Suppressor macrophage (primary cell): ENCODE measurements around the gene MAB21L4.

ENCODE experiments used
- DNase-seq, 4 experiments: peaks; one replicate each; pipeline ENCODE4 v3.0.0-alpha.2; 2020 to 2022

Gene MAB21L4

DNA sequence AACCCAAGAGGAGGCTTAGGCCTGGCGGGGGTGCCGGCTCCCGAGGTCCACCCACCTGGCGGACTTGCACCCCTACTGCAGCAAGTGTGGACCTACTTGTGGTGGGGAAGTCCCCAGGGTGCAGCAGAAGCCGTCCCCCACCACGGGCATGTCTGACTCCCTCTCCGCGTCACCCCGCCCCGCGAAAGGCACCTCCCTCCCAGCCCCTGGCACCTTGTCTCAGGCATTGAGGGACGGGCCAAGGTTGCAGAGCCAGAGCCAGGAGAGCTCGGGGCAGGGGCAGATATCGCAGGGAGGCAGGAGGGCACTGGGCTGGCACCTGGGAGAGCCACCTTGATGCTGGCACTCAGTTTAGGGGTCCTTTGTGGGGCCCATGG, 29.2 kb upstream of the MAB21L4 start:
- DNase-seq = no peak

DNA sequence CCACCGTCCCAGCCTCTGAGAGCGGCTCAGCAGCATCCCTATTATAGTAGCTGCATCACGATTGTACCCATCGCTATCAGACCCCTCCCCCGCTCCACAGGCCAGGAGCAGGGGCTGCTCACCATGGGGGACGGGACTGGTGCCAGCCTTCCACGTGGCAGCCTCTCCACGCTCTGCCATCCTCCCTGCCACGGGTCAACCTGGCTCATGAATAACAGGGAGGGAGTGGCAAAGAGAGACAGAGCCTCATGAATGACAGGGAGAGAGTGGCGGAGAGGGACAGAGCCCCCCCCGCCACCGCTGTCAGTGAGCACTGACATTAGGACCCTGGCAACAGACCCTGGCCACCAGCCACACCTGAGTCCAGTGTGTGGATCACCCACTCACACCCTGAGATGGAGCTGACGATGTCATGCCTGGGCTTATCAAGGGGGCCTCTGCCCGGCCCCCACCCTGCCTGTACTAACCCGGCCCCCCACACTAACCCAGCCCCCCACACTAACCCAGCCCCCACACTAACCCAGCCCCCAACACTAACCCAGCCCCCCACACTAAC, 27.1 kb upstream of the MAB21L4 start:
- DNase-seq = no peak

- DNase-seq = no peak
These were observed 26.5 kb upstream of the MAB21L4 start for GRCh38 chr2:240922245-240922981.

DNA sequence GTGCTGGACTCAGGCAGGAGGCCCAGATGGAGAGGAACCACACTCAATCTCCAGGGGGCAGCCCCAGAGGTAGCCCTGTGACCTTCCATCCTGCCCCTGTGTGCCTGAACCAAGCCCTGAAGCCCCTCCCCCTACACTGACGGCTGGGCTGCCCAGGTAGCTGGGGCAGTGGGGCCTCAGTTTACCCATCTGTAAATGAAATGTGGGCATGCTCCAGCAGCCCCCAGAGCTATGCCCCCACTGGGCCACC, 26.0 kb upstream of the MAB21L4 start:
- DNase-seq = no peak

GRCh38 chr2:240921311-240921994, 25.5 kb upstream of the MAB21L4 start:
- no peak for DNase-seq

DNA sequence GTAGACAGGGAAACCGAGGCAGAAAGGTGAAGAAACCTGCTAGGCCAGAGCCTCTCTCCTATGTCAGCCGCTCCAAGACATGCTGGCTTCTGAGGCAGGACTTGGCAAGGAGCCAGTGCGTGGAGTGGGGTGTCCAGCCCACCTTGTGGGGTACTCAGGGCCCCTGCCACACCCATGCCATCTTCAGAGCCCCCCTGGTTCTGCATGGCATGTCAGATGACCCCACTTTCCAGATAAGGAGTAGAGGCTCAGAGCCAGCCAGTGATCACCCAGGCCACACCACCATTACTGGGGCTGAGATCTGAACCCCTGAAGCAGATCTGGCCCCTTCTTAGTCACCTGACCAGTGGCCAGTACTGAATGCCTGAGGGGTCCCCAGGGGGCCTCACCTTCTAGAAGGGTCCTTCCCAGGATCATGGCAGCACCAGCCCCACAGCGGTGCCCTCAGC, 24.9 kb upstream of the MAB21L4 start:
- DNase-seq = no peak

- DNase-seq = no peak
These were observed 24.1 kb upstream of the MAB21L4 start for GRCh38 chr2:240919786-240920782.

DNA sequence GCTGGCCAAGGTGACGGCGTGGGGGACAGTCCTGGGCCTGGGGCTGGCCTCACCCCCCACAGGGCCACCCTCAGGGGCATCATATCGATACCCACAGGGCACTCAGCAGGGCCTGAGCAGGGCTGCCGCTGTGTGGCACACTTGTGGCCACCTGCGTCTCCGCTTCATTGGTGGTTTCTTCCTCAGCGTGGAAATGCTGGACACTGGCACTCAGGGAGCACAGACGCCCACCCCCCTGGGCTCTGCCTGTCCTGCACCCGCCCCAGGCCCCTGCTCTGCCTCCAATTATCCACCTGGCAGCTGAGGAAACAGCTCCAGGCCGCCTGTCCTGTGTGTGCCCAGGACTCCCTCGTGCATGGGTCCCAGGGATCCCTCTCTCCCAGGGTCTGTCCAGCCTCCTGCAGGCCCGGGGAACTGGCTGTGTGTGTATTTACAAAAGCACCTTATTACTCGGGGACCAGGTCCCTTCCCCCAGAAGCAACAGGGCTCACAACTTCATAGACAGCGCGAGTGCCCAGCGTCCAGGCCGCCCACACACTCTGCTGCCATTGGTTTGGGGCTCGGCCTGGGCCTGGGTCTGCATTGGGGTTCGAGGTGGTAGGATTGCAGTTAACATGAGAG, 23.3 kb upstream of the MAB21L4 start:
- DNase-seq = no peak

GRCh38 chr2:240918258-240919091, 22.5 kb upstream of the MAB21L4 start:
- DNase-seq = no peak

DNA sequence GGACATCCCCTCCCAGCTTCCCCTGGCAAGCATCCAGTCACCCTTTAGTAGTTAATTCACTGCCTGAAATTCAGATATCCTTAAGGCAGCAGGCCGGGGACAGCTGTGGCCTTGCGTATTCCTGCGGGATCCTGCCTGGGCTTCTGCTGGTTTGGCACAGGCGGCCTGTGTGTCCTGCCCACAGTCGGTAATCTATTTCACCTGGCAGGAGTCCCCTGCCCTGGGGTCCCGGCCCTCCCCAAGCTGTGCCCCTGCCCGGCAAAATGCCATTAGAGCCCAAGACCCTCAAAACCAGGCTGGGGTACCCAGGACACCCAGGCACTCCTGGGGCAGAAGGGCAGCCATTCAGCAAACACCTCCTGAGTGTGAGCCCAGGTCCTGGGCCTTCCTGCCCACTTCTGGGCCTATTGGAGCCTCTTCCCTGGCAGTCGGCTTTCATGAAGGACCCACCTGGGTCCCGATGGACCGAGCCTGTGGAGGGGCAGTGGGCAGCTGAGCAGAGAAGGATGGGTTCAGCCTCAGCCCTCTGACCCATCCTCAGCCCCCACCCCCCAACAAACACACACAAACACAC, 21.8 kb upstream of the MAB21L4 start:
- no peak for DNase-seq

GRCh38 chr2:240917009-240917683, 21.2 kb upstream of the MAB21L4 start:
- DNase-seq = no peak

GRCh38 chr2:240916571-240917008, 20.6 kb upstream of the MAB21L4 start:
- peak in 2 of 4 experiments; percentile 15 to 21 for DNase-seq

DNA sequence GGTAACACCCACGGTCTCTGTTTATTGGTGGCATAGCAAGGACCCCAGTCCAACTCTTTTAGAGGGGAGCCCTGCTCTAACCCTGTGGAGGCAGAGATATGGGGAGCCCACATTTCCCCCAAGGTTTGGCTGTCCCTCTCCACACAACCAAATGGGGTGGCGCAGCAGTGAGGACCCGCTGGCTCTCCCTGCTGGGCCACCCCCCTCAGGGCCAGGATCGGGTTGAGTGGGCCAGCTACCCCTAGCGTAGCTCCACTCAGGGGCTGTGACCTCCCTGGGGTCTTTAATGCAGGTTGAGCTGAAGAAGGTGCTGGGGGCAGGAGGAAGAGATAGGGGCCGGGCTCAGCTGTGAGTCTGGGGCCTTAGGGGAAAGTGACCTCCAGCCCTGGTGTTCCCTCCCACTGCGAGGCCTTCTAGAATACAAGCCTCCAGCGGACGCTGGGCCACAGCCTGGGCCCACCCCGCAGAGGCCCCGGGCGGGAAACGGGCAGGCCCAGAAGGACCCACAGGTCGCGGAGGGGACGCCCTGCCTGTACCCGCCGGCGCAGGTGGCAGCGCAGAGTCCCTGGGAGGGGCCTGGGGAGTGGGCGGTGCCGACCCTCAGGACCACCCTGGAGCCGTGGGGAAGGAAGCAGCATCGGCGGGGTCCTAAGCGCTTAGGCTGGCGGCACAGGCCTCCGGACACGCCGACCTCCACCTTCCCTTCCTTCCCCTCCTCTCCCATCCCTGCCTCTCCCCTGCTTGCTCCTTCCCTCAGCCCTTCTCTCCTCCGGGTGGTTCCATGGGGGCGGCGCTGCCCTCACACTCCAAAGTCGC, 19.8 kb upstream of the MAB21L4 start:
- no peak for DNase-seq

DNA sequence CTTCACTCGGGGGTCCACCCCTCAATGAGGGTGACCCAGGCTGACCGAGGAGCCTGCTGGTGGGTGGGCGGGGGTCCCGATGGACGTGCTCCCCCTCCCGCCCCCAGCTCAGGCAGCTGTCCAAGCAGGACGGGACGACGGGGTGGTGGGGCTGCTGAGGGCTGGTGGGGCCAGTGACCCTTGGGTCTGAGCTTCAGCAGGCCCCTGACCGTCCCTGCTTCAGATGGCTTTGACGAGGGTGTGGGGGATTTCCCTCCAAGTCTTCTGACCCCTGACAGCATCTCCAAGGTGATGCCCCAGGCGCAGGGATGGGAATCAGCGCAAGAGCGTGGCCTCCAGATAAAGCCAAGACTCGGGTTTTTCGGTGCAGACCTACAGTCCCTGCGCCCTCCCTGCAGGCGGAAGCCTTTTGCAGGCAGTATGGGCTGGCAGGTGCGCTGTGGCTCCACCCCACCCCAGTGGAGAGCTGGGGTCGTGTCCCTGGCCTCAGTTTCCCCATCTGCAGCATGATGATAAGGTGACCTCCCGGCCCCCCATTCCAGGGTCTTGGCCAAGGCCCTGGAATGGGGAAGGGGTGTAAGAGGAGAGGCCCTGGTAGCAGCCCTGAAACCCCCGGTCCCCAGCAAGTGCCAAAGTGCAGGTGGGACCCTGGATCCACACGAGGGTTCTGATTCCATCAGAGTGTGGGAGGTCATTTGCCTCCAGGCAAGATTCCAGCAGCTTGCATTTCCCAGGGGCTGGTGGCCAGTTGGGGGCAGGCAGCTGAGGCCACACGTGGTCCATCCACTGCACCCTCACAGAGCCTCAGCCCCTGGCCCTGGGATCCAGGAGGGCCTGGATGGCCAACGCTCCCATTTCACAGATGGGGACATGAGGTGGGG, 18.9 kb upstream of the MAB21L4 start:
- DNase-seq = no peak

DNA sequence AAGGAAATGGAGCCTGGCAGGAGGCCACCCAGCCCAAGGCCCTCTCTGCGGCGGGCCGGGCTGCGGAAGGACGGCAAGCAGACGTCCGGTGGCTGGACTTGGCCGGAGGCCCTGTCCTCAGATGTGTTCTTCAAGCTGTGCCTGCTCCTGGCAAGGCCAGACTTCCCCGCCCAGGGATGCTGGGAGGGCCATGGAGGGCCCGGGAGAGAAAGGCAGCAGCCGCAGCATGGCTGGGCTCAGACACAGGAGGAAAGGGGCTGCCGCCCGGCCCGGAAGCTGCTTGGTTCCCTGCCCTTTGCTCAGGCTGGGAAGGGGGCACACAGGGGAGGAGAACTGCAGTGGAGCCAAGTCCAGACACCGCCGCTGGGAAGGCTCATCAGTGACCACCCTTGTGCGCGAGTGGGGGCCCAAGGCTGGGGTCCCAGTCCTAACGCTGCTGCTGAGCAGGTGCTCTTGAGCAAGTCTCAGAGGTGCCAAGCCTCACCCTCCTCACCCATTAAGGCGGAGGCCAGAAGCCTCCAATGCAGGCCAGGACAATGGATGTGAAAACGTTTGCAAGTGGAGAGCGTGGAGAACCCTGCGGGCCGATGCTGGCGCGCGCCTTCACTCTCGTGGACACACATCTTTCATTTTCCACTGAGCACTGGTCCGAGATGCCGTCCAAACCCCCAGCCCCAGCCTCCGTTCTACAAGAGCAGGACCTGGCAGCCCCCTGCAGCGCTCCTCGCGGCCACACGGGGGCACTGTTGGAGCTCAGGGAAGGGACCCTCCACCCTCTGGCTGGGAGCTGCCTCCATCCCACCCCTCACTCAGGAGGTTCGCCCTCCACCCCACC, 18.1 kb upstream of the MAB21L4 start:
- DNase-seq = peak; percentile 47 to 74 (median 64)

DNA sequence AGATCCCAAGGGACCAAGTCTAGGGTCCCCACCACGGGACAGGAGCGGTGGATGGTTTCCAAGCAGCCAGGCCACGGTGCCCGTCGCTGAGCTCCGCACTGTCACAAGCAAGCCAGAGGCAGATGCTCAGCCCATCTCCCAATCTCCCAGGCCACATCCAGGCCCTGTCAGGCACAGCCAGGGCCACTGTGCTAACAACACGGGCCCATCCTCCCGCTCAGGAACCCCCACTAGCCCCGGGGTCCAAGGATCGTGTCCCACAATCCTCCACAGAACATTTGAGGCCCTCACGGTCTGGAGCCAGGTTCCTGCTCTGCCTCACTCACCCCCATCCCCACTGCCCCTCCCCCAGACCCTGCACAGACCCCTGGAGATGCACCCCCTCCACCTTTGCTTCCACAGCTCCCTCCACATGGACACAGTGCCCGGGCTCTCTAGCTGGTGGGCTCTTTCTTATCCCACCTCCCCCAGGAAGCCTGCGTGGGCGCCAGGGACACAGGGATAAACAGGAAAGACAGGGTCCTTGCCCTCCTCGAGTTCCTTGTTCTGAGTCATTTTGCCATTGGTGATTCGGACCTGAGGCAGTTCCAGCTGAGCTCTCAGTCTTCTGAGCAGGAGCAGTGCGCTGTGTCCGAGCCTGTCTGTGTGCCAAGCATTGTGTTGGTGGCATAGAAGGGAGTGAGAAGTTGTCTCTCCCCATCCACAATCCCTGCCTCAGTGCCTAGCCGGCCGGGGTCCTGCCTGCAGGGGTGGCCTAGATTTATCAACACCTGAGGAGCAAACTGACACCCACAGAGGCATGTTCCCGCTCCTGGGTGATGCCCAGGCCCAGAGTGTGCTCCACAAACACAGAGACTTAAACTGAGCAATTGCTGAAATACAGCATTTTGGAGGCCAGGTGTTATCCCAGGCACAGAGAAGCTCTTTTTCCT, 17.2 kb upstream of the MAB21L4 start:
- DNase-seq = no peak
